AG09319 (cell line): ENCODE results near the gene TLR4.

ENCODE experiments used
- DNase-seq: peaks from one replicate; pipeline ENCODE4 v3.0.0-alpha.2; 2010; ENCODE audit warnings: low read depth; ENCODE audit errors: extremely low read depth
- TF ChIP-seq, protein P1 (sequence below): IDR thresholded peaks from 2 replicates; pipeline ENCODE4 v1.5.1; 2011; ENCODE audit warnings: low read depth, mild to moderate bottlenecking, inconsistent platforms, low read length, moderate library complexity

Gene TLR4

DNA sequence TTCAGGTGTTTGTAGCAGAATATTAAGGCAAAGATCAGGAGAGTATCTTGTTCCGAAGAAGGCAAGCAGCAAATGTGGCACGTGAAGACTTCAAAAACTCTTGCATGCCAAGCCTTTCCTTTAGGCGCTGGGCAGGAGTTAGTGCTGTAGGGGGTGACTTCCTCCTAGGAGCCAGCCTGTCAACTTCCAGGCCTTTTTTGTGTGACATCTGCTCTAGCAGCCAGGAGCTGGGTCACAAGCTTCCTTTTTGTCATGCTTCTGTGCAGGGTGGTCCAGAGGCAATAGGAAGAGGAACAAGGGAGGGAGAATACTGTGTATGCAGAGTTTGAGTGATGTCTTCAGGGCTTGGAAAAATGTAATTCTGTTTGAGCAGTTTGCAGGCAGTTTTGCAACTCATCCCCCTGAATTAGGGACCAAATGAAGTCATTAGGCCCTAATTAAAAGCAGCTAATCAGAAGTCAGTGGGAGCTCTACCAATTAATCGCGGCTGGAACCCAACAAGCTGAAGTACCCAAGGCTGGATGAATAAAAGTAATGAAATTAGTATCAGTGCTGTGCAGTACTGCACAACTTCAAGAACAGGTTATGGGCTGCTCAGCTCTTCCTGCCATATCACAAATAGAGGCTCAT is 53.5 kb downstream of the TLR4 start:
- no peak for DNase-seq
- TF ChIP-seq, protein P1, sequence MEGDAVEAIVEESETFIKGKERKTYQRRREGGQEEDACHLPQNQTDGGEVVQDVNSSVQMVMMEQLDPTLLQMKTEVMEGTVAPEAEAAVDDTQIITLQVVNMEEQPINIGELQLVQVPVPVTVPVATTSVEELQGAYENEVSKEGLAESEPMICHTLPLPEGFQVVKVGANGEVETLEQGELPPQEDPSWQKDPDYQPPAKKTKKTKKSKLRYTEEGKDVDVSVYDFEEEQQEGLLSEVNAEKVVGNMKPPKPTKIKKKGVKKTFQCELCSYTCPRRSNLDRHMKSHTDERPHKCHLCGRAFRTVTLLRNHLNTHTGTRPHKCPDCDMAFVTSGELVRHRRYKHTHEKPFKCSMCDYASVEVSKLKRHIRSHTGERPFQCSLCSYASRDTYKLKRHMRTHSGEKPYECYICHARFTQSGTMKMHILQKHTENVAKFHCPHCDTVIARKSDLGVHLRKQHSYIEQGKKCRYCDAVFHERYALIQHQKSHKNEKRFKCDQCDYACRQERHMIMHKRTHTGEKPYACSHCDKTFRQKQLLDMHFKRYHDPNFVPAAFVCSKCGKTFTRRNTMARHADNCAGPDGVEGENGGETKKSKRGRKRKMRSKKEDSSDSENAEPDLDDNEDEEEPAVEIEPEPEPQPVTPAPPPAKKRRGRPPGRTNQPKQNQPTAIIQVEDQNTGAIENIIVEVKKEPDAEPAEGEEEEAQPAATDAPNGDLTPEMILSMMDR = no peak

DNA sequence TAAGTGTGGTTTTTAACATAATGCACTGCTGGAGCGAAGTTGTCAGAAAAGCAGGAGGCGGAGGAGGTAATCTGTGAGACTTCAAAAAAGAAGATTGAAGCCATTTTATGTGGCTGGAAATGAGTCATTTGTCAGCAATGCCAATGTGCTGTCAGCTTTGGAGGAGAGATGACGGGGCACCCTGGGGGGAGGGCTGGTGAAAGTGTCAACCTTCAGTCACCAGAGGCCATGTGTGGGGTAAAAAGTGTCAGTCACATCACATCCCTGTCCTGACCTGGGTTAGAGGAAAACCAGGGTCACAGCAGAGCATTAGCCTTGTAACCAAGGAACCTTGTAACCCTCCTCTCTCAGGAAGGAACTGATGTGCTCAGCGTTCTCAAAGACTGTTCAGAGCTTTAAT is 59.1 kb downstream of the TLR4 start:
- TF ChIP-seq, protein P1 = no peak
- no peak for DNase-seq

DNA sequence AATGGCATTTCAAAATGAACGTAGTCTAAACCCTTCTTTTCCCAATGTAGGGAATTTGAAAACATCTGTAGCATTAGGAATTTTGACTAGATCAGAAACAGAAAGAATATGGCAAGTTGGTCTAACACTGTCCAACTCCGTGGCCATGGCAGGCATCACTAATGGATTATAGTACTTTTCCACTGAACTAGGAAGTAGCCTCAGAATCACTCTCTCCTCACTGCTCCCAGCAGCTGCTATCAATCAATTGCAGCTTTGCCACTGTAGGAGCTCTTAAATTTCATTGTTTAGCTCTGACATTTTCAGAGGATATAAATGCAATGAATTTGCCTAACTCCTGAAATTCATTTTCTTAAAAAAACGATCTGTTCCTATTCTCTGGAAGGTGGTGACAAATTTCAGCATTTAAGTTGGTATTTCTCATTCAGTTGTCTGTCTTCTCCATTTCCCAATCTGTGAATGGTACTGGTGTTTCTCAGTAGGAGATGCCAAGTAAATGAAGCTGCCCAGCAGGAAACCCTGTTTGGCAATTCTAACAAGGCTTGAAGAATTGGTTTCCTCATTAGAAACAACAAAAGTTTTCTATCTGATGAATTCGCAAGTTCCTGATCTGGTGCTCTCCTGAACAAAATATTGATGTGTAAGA is 64.7 kb downstream of the TLR4 start:
- TF ChIP-seq, protein P1 = no peak
- DNase-seq = no peak

GRCh38 chr9:117771136-117771535 is 66.9 kb downstream of the TLR4 start:
- TF ChIP-seq, protein P1 = no peak
- no peak for DNase-seq

GRCh38 chr9:117772960-117773359 is 68.8 kb downstream of the TLR4 start:
- DNase-seq = no peak
- TF ChIP-seq, protein P1 = no peak
